Neural cell (in vitro differentiated cells): Measurements from ENCODE around the gene EID2B. TPM values are rescaled to one million over a fixed set of nuclear protein-coding genes. Genes with fewer than 3 reads are reported as not detected.

Experiments used
- H2AFZ ChIP-seq: fragments of 200-600, 300-800 bp; sonication (generic), shearing (Covaris generic); 2 replicates; pipeline ENCODE4 v1.6.0; 2014; ENCODE audit warnings: low read depth, mild to moderate bottlenecking, antibody characterized with exemption, low read length, moderate library complexity
- H3F3A ChIP-seq: fragments of 200-600 bp; shearing (Covaris generic); 2 replicates; pipeline ENCODE4 v1.6.1; 2016; ENCODE audit warnings: mild to moderate bottlenecking, moderate library complexity, mixed read lengths, antibody characterized with exemption, low read length; ENCODE audit not compliant: insufficient read depth, poor library complexity, severe bottlenecking
- H3K27ac ChIP-seq: fragments of 200-600, 300-800 bp; sonication (generic), shearing (Covaris generic); 2 replicates; pipeline ENCODE4 v1.5.1; 2014; ENCODE audit warnings: mild to moderate bottlenecking, low read length, moderate library complexity
- H3K27me3 ChIP-seq: fragments of 300-800, 200-600 bp; sonication (generic), shearing (Covaris generic); 2 replicates; pipeline ENCODE4 v1.6.0; 2014; ENCODE audit warnings: mild to moderate bottlenecking, low read depth, low read length, moderate library complexity; ENCODE audit not compliant: insufficient read depth
- H3K36me3 ChIP-seq: fragments of 300-800, 200-600 bp; sonication (generic), shearing (Covaris generic); 2 replicates; pipeline ENCODE4 v1.5.1; 2014; ENCODE audit warnings: mild to moderate bottlenecking, antibody characterized with exemption, low read length, moderate library complexity; ENCODE audit not compliant: insufficient read depth
- H3K4me2 ChIP-seq: fragments of 300-800, 200-600 bp; sonication (generic), shearing (Covaris generic); 2 replicates; pipeline ENCODE4 v1.6.0; 2014; ENCODE audit warnings: mild to moderate bottlenecking, low read length
- H3K4me3 ChIP-seq: fragments of 300-800, 200-600 bp; sonication (generic), shearing (Covaris generic); 2 replicates; pipeline ENCODE4 v1.5.1; 2014; ENCODE audit warnings: mild to moderate bottlenecking, low read length, moderate library complexity
- H3K79me2 ChIP-seq: fragments of 200-600 bp; shearing (Covaris generic); replicated peaks from 2 replicates; pipeline ENCODE4 v1.6.0; 2014; ENCODE audit warnings: mild to moderate bottlenecking, low read length, moderate library complexity; ENCODE audit not compliant: insufficient read depth
- H3K9ac ChIP-seq: fragments of 300-800, 200-600 bp; sonication (generic), shearing (Covaris generic); 2 replicates; pipeline ENCODE4 v1.6.1; 2016; ENCODE audit warnings: mild to moderate bottlenecking, low read length, mixed read lengths
- H3K9me2 ChIP-seq: fragments of 200-600 bp; shearing (Covaris generic); 2 replicates; pipeline ENCODE4 v1.6.1; 2016; ENCODE audit warnings: mild to moderate bottlenecking, low read length, mixed read lengths; ENCODE audit not compliant: insufficient read depth
- H3K9me3 ChIP-seq: fragments of 200-600, 300-800 bp; sonication (generic), shearing (Covaris generic); 2 replicates; pipeline ENCODE4 v1.6.1; 2016; ENCODE audit warnings: mild to moderate bottlenecking, mixed run types, low read length, moderate library complexity, mixed read lengths
- H4K20me1 ChIP-seq: fragments of 200-600 bp; shearing (Covaris generic); 2 replicates; pipeline ENCODE4 v1.6.1; 2016; ENCODE audit warnings: mild to moderate bottlenecking, mixed run types; ENCODE audit not compliant: insufficient read depth
- CTCF ChIP-seq: fragments of 450-650 bp; IDR thresholded peaks from 2 replicates; pipeline ENCODE4 v1.5.1; 2014; ENCODE audit warnings: antibody characterized with exemption, mild to moderate bottlenecking, moderate library complexity; ENCODE audit not compliant: poor library complexity, severe bottlenecking
- EP300 ChIP-seq: fragments of 450-650 bp; conservative IDR thresholded peaks from 2 replicates; pipeline ENCODE4 v1.6.1; 2014; ENCODE audit warnings: antibody characterized with exemption, mild to moderate bottlenecking, moderate library complexity; ENCODE audit not compliant: poor library complexity, severe bottlenecking
- EZH2 ChIP-seq: fragments of 200-600, 300-800 bp; shearing (Covaris generic), sonication (generic); IDR thresholded peaks from 2 replicates; pipeline ENCODE4 v1.6.1; 2014; ENCODE audit warnings: antibody characterized with exemption, low read length, borderline replicate concordance, mild to moderate bottlenecking; ENCODE audit not compliant: insufficient read depth, poor library complexity, severe bottlenecking
- MXI1 ChIP-seq: fragments of 450-650 bp; conservative IDR thresholded peaks from 2 replicates; pipeline ENCODE4 v1.6.1; 2014; ENCODE audit warnings: antibody characterized with exemption, mild to moderate bottlenecking; ENCODE audit not compliant: poor library complexity, severe bottlenecking
- POLR2AphosphoS5 ChIP-seq: IDR thresholded peaks from 2 replicates; pipeline ENCODE4 v1.6.1; 2012
- RAD21 ChIP-seq: fragments of 450-650 bp; conservative IDR thresholded peaks from 2 replicates; pipeline ENCODE4 v1.6.1; 2014; ENCODE audit warnings: antibody characterized with exemption, mild to moderate bottlenecking, moderate library complexity
- REST ChIP-seq: IDR thresholded peaks from 2 replicates; pipeline ENCODE4 v1.6.1; 2012; ENCODE audit warnings: borderline replicate concordance
- SMC3 ChIP-seq: fragments of 450-650 bp; conservative IDR thresholded peaks from 2 replicates; pipeline ENCODE4 v1.6.1; 2014; ENCODE audit warnings: antibody characterized with exemption, mild to moderate bottlenecking, moderate library complexity; ENCODE audit not compliant: poor library complexity
- TAF1 ChIP-seq: IDR thresholded peaks from 2 replicates; pipeline ENCODE4 v1.6.1; 2012; ENCODE audit warnings: low read depth
- polyA plus RNA-seq: library from polyadenylated mRNA; depleted of rRNA; stranded (reverse); fragments of >200 nt; gene quantifications from 2 replicates; pipeline ENCODE4 v1.2.3, GENCODE V29; 2014

The EID2B gene
- polyA plus RNA-seq, 1 donor from 2014 or later = 36.5 TPM

GRCh38 chr19:39509233-39509632, 23.4 kb downstream of the EID2B start:
- H4K20me1 ChIP-seq = no peaks in the 10 kb centered on the region
- H3K4me2 ChIP-seq = no peak overlapping the region
- no peak overlapping the region for H3K4me3 ChIP-seq
- H3K27me3 ChIP-seq = peaks cover 14% of the 10 kb centered on the region
- no peaks in the 10 kb centered on the region for H3K79me2 ChIP-seq
- no peaks in the 10 kb centered on the region for H3K9me2 ChIP-seq
- H2AFZ ChIP-seq = no peak overlapping the region
- no peaks in the 10 kb centered on the region for H3F3A ChIP-seq
- no peaks in the 10 kb centered on the region for H3K9me3 ChIP-seq
- no peak overlapping the region for H3K9ac ChIP-seq
- TF ChIP-seq MXI1 = no peak
- TF ChIP-seq POLR2AphosphoS5 = no peak
- no peak for TF ChIP-seq CTCF
- TF ChIP-seq EP300 = no peak
- TF ChIP-seq EZH2 = no peak
- TF ChIP-seq TAF1 = no peak
- TF ChIP-seq RAD21 = no peak
- TF ChIP-seq REST = no peak
- TF ChIP-seq SMC3 = no peak
- H3K27ac ChIP-seq = no peak overlapping the region
- H3K36me3 ChIP-seq = no peaks in the 10 kb centered on the region

- H3K9me3 ChIP-seq = no peaks in the 10 kb centered on the region
- H3K9me2 ChIP-seq = no peaks in the 10 kb centered on the region
- no peak overlapping the region for H3K4me2 ChIP-seq
- H2AFZ ChIP-seq = no peak overlapping the region
- H3K9ac ChIP-seq = no peak overlapping the region
- no peaks in the 10 kb centered on the region for H4K20me1 ChIP-seq
- H3K79me2 ChIP-seq = no peaks in the 10 kb centered on the region
- peak overlapping the region; percentile 84 for H3K4me3 ChIP-seq
- H3K36me3 ChIP-seq = no peaks in the 10 kb centered on the region
- no peaks in the 10 kb centered on the region for H3F3A ChIP-seq
- H3K27me3 ChIP-seq = peaks cover 8% of the 10 kb centered on the region
- no peak for TF ChIP-seq POLR2AphosphoS5
- no peak for TF ChIP-seq MXI1
- TF ChIP-seq CTCF = no peak
- TF ChIP-seq RAD21 = no peak
- TF ChIP-seq REST = no peak
- TF ChIP-seq EP300 = no peak
- TF ChIP-seq EZH2 = no peak
- no peak for TF ChIP-seq SMC3
- TF ChIP-seq TAF1 = no peak
- no peak overlapping the region for H3K27ac ChIP-seq
These were observed 24.0 kb downstream of the EID2B start for GRCh38 chr19:39508629-39509028.
